ENCODE data around the gene SLC12A8.

DNA sequence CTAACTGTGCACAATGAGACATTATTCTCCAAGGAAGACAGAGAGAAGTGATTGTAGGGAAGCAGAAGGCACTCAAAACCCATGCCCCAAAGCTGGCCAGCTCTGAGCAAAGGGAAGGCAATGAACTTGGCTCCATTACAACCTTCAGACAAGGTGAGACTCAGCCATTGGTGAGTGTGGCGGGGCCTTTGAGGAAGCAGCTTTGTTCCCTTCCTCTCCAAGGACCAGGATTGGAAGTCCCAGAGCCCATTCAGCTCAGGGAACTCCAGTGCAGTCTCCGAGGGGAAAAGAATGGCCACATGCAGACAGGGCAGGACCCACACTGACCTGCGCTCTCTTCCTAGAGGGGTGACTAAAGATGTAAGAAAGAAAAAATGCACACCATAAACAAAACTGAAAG lies 179.9 kb downstream of the SLC12A8 start:
- TF ChIP-seq, protein P1, sequence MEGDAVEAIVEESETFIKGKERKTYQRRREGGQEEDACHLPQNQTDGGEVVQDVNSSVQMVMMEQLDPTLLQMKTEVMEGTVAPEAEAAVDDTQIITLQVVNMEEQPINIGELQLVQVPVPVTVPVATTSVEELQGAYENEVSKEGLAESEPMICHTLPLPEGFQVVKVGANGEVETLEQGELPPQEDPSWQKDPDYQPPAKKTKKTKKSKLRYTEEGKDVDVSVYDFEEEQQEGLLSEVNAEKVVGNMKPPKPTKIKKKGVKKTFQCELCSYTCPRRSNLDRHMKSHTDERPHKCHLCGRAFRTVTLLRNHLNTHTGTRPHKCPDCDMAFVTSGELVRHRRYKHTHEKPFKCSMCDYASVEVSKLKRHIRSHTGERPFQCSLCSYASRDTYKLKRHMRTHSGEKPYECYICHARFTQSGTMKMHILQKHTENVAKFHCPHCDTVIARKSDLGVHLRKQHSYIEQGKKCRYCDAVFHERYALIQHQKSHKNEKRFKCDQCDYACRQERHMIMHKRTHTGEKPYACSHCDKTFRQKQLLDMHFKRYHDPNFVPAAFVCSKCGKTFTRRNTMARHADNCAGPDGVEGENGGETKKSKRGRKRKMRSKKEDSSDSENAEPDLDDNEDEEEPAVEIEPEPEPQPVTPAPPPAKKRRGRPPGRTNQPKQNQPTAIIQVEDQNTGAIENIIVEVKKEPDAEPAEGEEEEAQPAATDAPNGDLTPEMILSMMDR (conservative IDR thresholded peaks at IDR 0.05 in 1 of 2, IDR thresholded peaks at IDR 0.05 in 1 of 2; ENCODE audit: low read depth in 1 of 2, low read length in 2 of 2): no peak
- no peak for TF ChIP-seq EZH2 (IDR thresholded peaks at IDR 0.05; ENCODE audit: low read length, missing control alignments)
